ENCODE results near the gene KLHL22. TPM values are rescaled to one million over a fixed set of nuclear protein-coding genes. Genes with fewer than 3 reads are reported as not detected.
"Not testable (repeated sequence)": the region's sequence is repeated elsewhere in the genome, so short reads cannot be mapped to it uniquely, and the experiment has no call there.

Gene KLHL22
- total RNA-seq, 1 experiment from 2014 or later, result 21.2 TPM

GRCh38 chr22:20523086-20523983, 27.7 kb upstream of the KLHL22 start:
- DNase-seq (ENCODE audit: low read depth), result peak; percentile 31

- DNase-seq (ENCODE audit: low read depth), result no peak
These were observed 26.8 kb upstream of the KLHL22 start for GRCh38 chr22:20522134-20523004.

GRCh38 chr22:20520093-20520511, 24.5 kb upstream of the KLHL22 start:
- peak; percentile 40 for DNase-seq (ENCODE audit: low read depth)

GRCh38 chr22:20519558-20519957, 24.0 kb upstream of the KLHL22 start:
- DNase-seq (ENCODE audit: low read depth), result no peak

- no peak for DNase-seq (ENCODE audit: low read depth)
These were observed 22.4 kb upstream of the KLHL22 start for GRCh38 chr22:20517841-20518592.

GRCh38 chr22:20517422-20517821, 21.8 kb upstream of the KLHL22 start:
- DNase-seq (ENCODE audit: low read depth), result no peak

- DNase-seq (ENCODE audit: low read depth), result no peak
These were observed 20.8 kb upstream of the KLHL22 start for GRCh38 chr22:20516399-20516798.

GRCh38 chr22:20514658-20515406, 19.2 kb upstream of the KLHL22 start:
- DNase-seq (ENCODE audit: low read depth), result peak; percentile 86

GRCh38 chr22:20511578-20512229, 16.1 kb upstream of the KLHL22 start:
- DNase-seq (ENCODE audit: low read depth), result no peak

GRCh38 chr22:20510811-20511577, 15.4 kb upstream of the KLHL22 start:
- DNase-seq (ENCODE audit: low read depth), result peak; percentile 68

GRCh38 chr22:20509344-20510047, 13.9 kb upstream of the KLHL22 start:
- DNase-seq (ENCODE audit: low read depth), result peak; percentile 94

GRCh38 chr22:20508815-20509271, 13.2 kb upstream of the KLHL22 start:
- no peak for DNase-seq (ENCODE audit: low read depth)

- not testable (repeated sequence) for DNase-seq (ENCODE audit: low read depth)
These were observed 12.6 kb upstream of the KLHL22 start for GRCh38 chr22:20508067-20508755.

GRCh38 chr22:20507253-20508066, 11.9 kb upstream of the KLHL22 start, which contains the start of gene MED15:
TSS of gene MED15 (plus strand) at chr22:20507610. CDS start at chr22:20507679, 69 bp downstream.
- peak; percentile 88 for DNase-seq (ENCODE audit: low read depth)

GRCh38 chr22:20506543-20507252, 11.1 kb upstream of the KLHL22 start:
- no peak for DNase-seq (ENCODE audit: low read depth)

- peak; percentile 91 for DNase-seq (ENCODE audit: low read depth)
These were observed 8.8 kb upstream of the KLHL22 start for GRCh38 chr22:20504293-20504922.

Measured in M059J (cell line).